NCI-H510A treated with DMSO at 0.1 percent for 48 hours (cell line): ENCODE results near the gene CMYA5.
"Not testable (repeated sequence)": the region's sequence is repeated elsewhere in the genome, so short reads cannot be mapped to it uniquely, and the experiment has no call there.

Experiments
- DNase-seq: peaks from one replicate; lab custom pipeline; 2025; lab: John Stamatoyannopoulos, UW

The CMYA5 gene

DNA sequence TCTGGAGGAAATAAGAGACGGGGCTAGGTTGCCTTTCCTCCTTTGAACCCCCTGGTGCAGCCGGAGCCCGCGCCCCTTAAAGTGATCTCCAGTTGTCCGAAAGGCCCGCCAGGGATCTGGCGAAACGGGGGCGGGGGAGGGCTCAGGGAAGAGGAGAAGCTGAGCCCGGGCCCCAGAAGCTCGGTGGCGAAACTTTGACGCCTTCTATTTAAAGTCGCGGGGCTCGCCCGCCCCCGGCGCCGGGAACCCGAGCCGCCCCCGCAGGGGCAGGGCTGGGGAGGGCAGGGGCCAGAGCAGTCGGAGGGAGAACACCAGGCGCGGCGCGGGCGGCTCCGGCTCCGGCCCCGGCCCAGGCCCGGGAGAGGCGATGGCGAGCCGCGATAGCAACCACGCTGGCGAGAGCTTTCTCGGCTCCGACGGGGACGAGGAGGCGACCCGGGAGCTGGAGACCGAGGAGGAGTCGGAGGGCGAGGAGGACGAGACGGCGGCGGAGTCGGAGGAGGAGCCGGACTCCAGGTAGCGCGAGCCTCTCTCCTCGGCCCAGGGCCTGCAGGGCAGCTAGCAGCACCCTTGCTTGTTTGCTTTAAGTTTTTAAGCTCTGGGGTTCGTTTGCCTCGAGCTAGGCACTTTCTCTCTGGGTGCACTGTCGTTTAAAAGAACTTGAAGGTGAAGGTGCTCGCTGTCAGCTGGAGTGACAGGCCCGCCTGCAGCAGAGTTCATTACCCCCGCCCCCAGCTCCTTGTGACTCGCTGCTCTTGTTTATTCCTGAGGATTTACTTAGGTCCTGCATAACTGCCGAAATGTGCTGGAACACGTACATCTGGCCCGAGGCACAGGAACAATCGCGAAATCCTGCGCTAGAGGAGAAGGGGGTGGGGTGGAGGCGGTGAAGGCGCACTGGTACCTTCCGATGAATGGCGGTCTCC is at the start of gene CMYA5:
Gene CMYA5, plus strand, starts transcription at position 296 of the 926 bp plus-strand sequence. Its CDS starts 72 bp downstream, at position 368.
- DNase-seq = peak; percentile 35

DNA sequence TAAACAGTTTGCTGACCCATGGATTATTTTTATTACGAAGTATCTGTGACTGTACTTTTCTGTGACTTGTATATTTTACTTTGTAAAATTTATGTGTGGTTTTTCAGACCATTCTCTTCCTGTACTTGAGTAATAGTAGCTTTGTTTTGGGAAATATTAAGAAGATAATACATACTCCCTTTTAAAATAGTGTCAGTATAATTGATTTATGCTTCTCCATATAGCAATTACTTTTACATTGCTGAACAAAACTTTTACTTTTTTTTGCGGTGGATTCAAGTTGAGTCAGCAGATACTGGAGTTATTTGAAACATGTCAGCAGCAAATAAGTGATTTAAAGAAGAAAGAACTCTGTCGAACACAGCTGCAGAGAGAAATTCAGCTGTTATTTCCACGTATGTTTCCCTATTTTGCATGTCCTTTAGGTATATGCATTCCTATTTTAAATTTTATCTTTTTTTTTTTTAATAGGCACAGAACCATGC is 49.0 kb upstream of the CMYA5 start:
- no peak for DNase-seq

DNA sequence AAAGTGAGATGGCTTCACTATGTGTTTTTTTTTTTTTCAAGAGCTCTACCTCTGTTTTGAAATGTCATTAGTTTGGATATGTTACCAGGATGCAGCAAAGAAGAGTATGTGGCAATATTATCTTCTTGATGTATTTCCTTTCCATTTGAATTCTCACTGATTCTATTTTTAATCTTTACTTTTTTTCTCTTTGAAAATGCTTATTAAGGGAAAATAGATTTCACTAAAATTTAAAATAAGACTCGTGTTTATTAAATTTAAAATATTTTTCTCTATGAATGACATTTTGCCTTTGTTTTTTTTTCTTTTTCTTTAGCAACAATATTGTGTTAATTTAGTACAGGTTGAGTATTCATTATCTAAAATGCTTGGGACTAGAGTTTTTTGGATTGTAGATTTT is 48.2 kb upstream of the CMYA5 start:
- DNase-seq = no peak

DNA sequence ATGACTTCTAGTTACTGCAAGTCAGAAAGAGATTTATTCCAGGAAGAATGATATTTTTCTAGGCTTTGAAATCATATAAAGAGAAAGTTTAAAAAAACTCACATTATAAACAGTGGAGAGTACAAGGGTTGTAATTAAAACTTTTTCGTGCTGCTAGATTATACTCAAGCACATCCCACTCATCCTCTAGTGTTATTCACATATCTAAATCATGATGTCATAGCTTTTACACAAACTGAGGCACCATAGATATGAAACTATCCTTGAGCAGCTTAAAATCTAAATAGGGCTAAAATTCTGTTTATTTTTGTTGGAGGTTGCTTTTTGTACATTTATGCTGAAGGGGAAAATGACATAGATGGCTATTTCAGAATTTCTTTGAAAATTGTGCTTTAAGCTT is 47.4 kb upstream of the CMYA5 start:
- DNase-seq = no peak

- no peak for DNase-seq
These were observed 35.8 kb upstream of the CMYA5 start for GRCh38 chr5:79653843-79654242.

- DNase-seq = no peak
These were observed 26.4 kb upstream of the CMYA5 start for GRCh38 chr5:79663212-79663611.

GRCh38 chr5:79666758-79667157 is 22.9 kb upstream of the CMYA5 start:
- DNase-seq = no peak

DNA sequence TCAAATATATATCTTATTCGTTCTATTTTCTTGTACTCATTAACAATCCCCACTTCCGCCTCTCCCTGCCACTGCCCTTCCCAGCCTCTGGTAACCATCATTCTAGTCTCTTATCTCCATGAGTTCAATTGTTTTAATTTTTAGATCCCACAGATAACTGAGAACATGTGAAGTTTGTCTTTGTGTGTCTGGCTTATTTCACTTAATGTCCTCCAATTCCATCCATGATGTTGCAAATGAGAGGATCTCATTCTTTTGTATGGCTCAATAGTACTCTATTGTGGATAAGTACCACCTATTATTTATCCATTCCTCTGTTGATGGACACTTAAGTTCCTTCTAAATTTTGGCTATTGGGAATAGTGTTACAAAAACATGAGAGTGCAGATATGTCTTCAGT is 17.2 kb upstream of the CMYA5 start:
- no peak for DNase-seq

DNA sequence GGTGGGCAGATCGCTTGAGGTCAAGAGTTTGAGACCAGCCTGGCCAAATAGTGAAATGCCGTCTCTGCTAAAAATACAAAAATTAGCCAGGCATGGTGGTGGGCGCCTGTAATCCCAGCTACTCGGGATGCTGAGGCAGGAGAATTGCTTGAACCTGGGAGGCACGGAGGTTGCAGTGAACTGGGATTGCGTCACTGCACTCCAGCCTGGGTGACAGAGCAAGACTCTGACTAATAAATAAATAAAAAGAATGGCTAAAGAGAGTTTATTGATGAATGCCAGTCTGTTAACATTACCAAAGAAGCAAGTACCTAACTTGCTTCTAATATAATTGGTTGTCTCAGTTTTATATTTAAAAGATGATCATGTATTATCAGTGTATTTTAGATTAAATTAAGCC is 13.3 kb upstream of the CMYA5 start:
- not testable (repeated sequence) for DNase-seq

DNA sequence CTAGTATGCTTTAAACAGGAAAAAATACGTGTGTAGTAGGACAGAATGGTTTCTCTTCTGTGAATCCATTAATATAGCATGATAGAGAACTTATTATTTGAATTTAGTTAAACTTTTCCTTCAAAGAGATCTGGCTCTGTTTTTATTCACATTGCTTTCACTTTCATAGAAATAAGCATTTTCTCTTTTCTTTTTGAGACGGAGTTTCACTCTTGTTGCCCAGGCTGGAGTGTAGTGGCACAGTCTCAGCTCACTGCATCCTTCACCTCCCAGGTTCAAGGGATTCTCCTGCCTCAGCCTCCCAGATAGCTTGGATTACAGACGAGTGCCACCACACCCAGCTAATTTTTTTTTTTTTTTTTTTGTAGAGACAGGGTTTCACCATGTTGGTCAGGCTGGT is 7.5 kb upstream of the CMYA5 start:
- DNase-seq = not testable (repeated sequence)

DNA sequence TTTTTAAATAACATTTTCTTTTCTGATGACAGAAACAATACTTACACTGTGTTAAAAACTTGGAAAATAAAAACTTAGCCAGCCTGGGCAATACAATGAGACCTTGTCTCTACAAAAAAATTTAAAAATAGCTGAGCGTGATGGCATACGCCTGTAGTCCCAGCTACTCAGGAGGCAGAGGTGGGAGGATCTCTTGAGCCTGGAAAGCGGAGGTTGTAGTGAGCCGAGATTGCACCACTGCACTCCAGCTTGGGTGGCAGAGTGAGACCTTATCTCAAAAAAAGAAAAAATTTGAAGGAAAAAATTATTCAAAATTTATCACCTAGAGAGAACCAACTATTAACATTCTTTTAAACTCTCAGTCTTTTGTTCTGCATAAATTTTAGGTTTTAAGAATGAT is 4.9 kb upstream of the CMYA5 start:
- no peak for DNase-seq

GRCh38 chr5:79685627-79686026 is 4.0 kb upstream of the CMYA5 start:
- DNase-seq = no peak

DNA sequence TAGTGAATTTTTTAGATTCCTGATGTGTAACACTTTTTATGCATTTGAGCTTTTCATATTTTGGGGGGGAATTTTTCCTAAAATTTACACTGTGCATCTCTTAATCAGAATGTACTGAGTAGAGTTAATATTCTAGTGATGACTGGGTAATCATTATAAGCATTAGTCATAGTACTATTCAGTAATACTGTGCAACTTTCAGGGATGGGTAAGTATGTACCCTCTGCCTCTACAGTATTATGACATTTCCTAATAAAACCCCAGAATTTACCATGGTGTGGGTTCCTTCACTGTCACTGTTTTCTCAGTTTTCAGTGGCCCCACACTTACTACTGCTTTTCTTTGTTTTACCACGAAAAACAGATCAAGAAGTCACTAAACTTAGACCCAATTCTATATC is 2.8 kb upstream of the CMYA5 start:
- DNase-seq = no peak

- DNase-seq = no peak
These were observed 1.7 kb upstream of the CMYA5 start for GRCh38 chr5:79687889-79688288.

GRCh38 chr5:79691007-79691406 is 1.4 kb downstream of the CMYA5 start:
- peak; percentile 0 for DNase-seq

DNA sequence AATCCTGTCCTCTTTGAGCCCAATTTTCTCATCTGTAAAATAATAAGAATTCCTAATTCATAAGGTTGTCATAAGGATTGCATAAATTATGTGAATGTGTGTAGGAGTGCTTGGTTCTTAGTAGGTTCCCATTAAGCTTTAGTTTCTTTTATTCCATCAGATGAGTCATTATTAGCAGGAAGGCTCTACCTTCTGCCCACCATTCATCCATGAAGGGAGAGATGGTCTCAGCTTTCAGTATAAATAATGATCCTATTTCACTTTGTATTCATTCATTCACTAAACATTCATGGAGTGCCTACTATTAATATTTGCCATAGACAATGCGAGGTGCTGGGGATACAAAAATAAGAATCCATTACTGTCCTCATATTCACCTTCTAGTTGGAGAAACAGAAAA is 3.0 kb downstream of the CMYA5 start:
- peak; percentile 38 for DNase-seq

DNA sequence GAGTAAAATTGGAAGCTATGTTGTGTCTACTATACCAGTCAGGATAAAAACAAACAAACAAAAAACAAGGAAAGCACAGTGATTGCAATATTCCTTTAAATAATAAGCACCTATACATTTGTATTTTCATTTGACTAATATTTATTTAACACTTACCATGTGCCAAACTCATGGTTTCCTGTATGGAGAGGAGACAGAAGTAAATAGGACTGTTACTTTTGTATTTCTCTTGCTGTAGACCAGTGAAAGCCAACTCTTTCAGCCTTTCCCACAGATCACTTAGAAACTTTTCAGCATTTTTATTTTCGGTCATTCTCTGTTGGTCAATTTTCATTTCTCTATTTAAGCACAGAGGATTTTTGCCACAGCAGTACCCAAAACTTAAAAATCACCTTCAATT is 4.5 kb downstream of the CMYA5 start:
- DNase-seq = peak; percentile 47

GRCh38 chr5:79694652-79695051 is 5.0 kb downstream of the CMYA5 start:
- peak; percentile 79 for DNase-seq

DNA sequence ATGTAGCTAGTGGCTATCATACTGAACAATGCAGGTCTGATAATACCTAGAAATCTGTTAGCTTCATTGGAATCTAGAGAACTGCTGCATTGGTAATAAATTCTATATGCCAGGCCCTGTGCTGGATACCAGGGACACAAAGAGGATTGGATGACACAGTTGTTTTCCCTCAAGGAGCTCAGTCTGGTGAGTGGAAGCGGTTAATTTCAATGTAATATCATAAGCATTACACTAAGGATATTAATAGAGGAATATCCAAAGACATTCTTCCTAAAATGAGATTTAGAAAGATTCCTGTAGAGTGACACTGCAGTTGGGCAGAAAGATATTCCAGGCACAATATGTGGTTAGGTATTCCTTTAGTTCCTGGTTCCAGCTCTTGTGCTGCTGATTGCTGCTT is 5.9 kb downstream of the CMYA5 start:
- no peak for DNase-seq

GRCh38 chr5:79697222-79698170 is 7.9 kb downstream of the CMYA5 start:
- no peak for DNase-seq

DNA sequence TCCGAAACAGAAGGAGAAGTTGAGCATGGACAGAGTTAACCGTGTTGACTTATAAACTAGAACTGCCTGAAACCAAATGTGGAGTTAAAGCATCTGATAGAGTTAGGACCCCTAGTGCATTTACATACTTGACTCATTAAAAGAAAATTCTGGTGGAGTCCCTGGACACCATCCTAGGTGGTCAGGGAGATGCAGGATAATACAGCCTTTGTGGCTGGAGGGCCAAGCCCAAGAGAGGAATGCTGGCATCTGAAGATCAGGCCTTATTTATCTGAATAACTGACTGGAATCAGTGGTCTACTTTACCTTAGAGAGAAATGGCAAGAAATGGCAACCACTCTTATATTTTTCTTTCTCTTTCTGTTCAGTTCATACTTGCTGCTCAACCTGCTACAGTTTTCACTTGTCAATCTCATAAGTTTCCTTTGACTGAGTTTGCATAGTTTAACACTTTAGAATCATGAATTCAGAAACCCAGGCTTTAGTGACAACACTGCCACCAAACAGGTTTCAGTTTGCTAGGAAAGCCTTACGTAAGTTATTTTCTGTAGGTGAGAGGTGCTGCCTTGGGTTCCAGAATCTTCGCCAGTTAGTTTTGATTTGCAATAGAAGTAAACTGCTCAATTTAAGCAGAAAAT is 10.2 kb downstream of the CMYA5 start:
- DNase-seq = no peak
